ENCODE measurements around the gene SYNDIG1L.

Gene SYNDIG1L

GRCh38 chr14:74426202-74426582 is at the start of gene SYNDIG1L:
Gene SYNDIG1L (minus strand): TSS chr14:74426210. CDS start chr14:74409744, 16,466 bp downstream.
- no peaks in the 10 kb centered on the region for H3K9me3 ChIP-seq (ENCODE audit: control insufficient read depth, low read length)
- H3K27me3 ChIP-seq (ENCODE audit: control insufficient read depth, insufficient read depth, low read length), result peaks cover 18% of the 10 kb centered on the region
- H3K9ac ChIP-seq (ENCODE audit: low read length), result no peak within 1 kb of the TSS
- no peaks in the 10 kb centered on the region for H3K36me3 ChIP-seq (ENCODE audit: control insufficient read depth, insufficient read depth, low read length)
- H3K4me3 ChIP-seq (ENCODE audit: low read length), result no peak within 1 kb of the TSS
- no peaks in the 10 kb centered on the region for H3K4me1 ChIP-seq (ENCODE audit: control insufficient read depth, insufficient read depth, low read length)

- no peaks in the 10 kb centered on the region for H3K4me1 ChIP-seq (ENCODE audit: control insufficient read depth, insufficient read depth, low read length)
- H3K9me3 ChIP-seq (ENCODE audit: control insufficient read depth, low read length), result no peaks in the 10 kb centered on the region
- H3K27me3 ChIP-seq (ENCODE audit: control insufficient read depth, insufficient read depth, low read length), result no peaks in the 10 kb centered on the region
- no peak overlapping the region for H3K4me3 ChIP-seq (ENCODE audit: low read length)
- H3K36me3 ChIP-seq (ENCODE audit: control insufficient read depth, insufficient read depth, low read length), result peaks cover 4% of the 10 kb centered on the region
- H3K9ac ChIP-seq (ENCODE audit: low read length), result no peak overlapping the region
These were observed 49.7 kb upstream of the SYNDIG1L start for GRCh38 chr14:74475678-74476077.

GRCh38 chr14:74474376-74474775 is 48.4 kb upstream of the SYNDIG1L start:
- Histone ChIP-seq H3K36me3 (ENCODE audit: control insufficient read depth, insufficient read depth, low read length) (peaks cover 4% of the 10 kb centered on the region), H3K9ac (ENCODE audit: low read length) (no peak overlapping the region), H3K9me3 (ENCODE audit: control insufficient read depth, low read length) (no peaks in the 10 kb centered on the region), H3K27me3 (ENCODE audit: control insufficient read depth, insufficient read depth, low read length) (no peaks in the 10 kb centered on the region), H3K4me1 (ENCODE audit: control insufficient read depth, insufficient read depth, low read length) (no peaks in the 10 kb centered on the region), H3K4me3 (ENCODE audit: low read length) (no peak overlapping the region)

- H3K9me3 ChIP-seq (ENCODE audit: control insufficient read depth, low read length), result no peaks in the 10 kb centered on the region
- no peak overlapping the region for H3K4me3 ChIP-seq (ENCODE audit: low read length)
- peaks cover 4% of the 10 kb centered on the region for H3K36me3 ChIP-seq (ENCODE audit: control insufficient read depth, insufficient read depth, low read length)
- H3K4me1 ChIP-seq (ENCODE audit: control insufficient read depth, insufficient read depth, low read length), result no peaks in the 10 kb centered on the region
- H3K9ac ChIP-seq (ENCODE audit: low read length), result no peak overlapping the region
- no peaks in the 10 kb centered on the region for H3K27me3 ChIP-seq (ENCODE audit: control insufficient read depth, insufficient read depth, low read length)
These were observed 46.6 kb upstream of the SYNDIG1L start for GRCh38 chr14:74472601-74473000.

GRCh38 chr14:74469548-74470518 is 43.8 kb upstream of the SYNDIG1L start:
- Histone ChIP-seq H3K27me3 (ENCODE audit: control insufficient read depth, insufficient read depth, low read length) (no peaks in the 10 kb centered on the region), H3K9me3 (ENCODE audit: control insufficient read depth, low read length) (no peaks in the 10 kb centered on the region), H3K36me3 (ENCODE audit: control insufficient read depth, insufficient read depth, low read length) (no peaks in the 10 kb centered on the region), H3K4me1 (ENCODE audit: control insufficient read depth, insufficient read depth, low read length) (no peaks in the 10 kb centered on the region), H3K9ac (ENCODE audit: low read length) (no peak overlapping the region), H3K4me3 (ENCODE audit: low read length) (no peak overlapping the region)

GRCh38 chr14:74468513-74468912 is 42.5 kb upstream of the SYNDIG1L start:
- Histone ChIP-seq H3K27me3 (ENCODE audit: control insufficient read depth, insufficient read depth, low read length) (no peaks in the 10 kb centered on the region), H3K9ac (ENCODE audit: low read length) (no peak overlapping the region), H3K4me3 (ENCODE audit: low read length) (no peak overlapping the region), H3K9me3 (ENCODE audit: control insufficient read depth, low read length) (no peaks in the 10 kb centered on the region), H3K36me3 (ENCODE audit: control insufficient read depth, insufficient read depth, low read length) (no peaks in the 10 kb centered on the region), H3K4me1 (ENCODE audit: control insufficient read depth, insufficient read depth, low read length) (no peaks in the 10 kb centered on the region)

GRCh38 chr14:74465335-74465734 is 39.3 kb upstream of the SYNDIG1L start:
- Histone ChIP-seq H3K9ac (ENCODE audit: low read length) (no peak overlapping the region), H3K4me1 (ENCODE audit: control insufficient read depth, insufficient read depth, low read length) (no peaks in the 10 kb centered on the region), H3K9me3 (ENCODE audit: control insufficient read depth, low read length) (no peaks in the 10 kb centered on the region), H3K4me3 (ENCODE audit: low read length) (no peak overlapping the region), H3K36me3 (ENCODE audit: control insufficient read depth, insufficient read depth, low read length) (no peaks in the 10 kb centered on the region), H3K27me3 (ENCODE audit: control insufficient read depth, insufficient read depth, low read length) (no peaks in the 10 kb centered on the region)

- no peak overlapping the region for H3K4me3 ChIP-seq (ENCODE audit: low read length)
- no peaks in the 10 kb centered on the region for H3K4me1 ChIP-seq (ENCODE audit: control insufficient read depth, insufficient read depth, low read length)
- no peak overlapping the region for H3K9ac ChIP-seq (ENCODE audit: low read length)
- no peaks in the 10 kb centered on the region for H3K27me3 ChIP-seq (ENCODE audit: control insufficient read depth, insufficient read depth, low read length)
- no peaks in the 10 kb centered on the region for H3K9me3 ChIP-seq (ENCODE audit: control insufficient read depth, low read length)
- H3K36me3 ChIP-seq (ENCODE audit: control insufficient read depth, insufficient read depth, low read length), result no peaks in the 10 kb centered on the region
These were observed 38.8 kb upstream of the SYNDIG1L start for GRCh38 chr14:74464785-74465184.

- Histone ChIP-seq H3K4me1 (ENCODE audit: control insufficient read depth, insufficient read depth, low read length) (no peaks in the 10 kb centered on the region), H3K36me3 (ENCODE audit: control insufficient read depth, insufficient read depth, low read length) (no peaks in the 10 kb centered on the region), H3K9me3 (ENCODE audit: control insufficient read depth, low read length) (no peaks in the 10 kb centered on the region), H3K4me3 (ENCODE audit: low read length) (no peak overlapping the region), H3K27me3 (ENCODE audit: control insufficient read depth, insufficient read depth, low read length) (no peaks in the 10 kb centered on the region), H3K9ac (ENCODE audit: low read length) (no peak overlapping the region)
These were observed 37.7 kb upstream of the SYNDIG1L start for GRCh38 chr14:74463697-74464096.

GRCh38 chr14:74462993-74463392 is 37.0 kb upstream of the SYNDIG1L start:
- Histone ChIP-seq H3K36me3 (ENCODE audit: control insufficient read depth, insufficient read depth, low read length) (no peaks in the 10 kb centered on the region), H3K9ac (ENCODE audit: low read length) (no peak overlapping the region), H3K4me3 (ENCODE audit: low read length) (no peak overlapping the region), H3K4me1 (ENCODE audit: control insufficient read depth, insufficient read depth, low read length) (no peaks in the 10 kb centered on the region), H3K9me3 (ENCODE audit: control insufficient read depth, low read length) (no peaks in the 10 kb centered on the region), H3K27me3 (ENCODE audit: control insufficient read depth, insufficient read depth, low read length) (no peaks in the 10 kb centered on the region)

- H3K4me3 ChIP-seq (ENCODE audit: low read length), result no peak overlapping the region
- H3K36me3 ChIP-seq (ENCODE audit: control insufficient read depth, insufficient read depth, low read length), result no peaks in the 10 kb centered on the region
- H3K9ac ChIP-seq (ENCODE audit: low read length), result no peak overlapping the region
- H3K4me1 ChIP-seq (ENCODE audit: control insufficient read depth, insufficient read depth, low read length), result no peaks in the 10 kb centered on the region
- H3K9me3 ChIP-seq (ENCODE audit: control insufficient read depth, low read length), result no peaks in the 10 kb centered on the region
- H3K27me3 ChIP-seq (ENCODE audit: control insufficient read depth, insufficient read depth, low read length), result no peaks in the 10 kb centered on the region
These were observed 34.0 kb upstream of the SYNDIG1L start for GRCh38 chr14:74459976-74460375.

- no peaks in the 10 kb centered on the region for H3K27me3 ChIP-seq (ENCODE audit: control insufficient read depth, insufficient read depth, low read length)
- H3K9me3 ChIP-seq (ENCODE audit: control insufficient read depth, low read length), result no peaks in the 10 kb centered on the region
- no peak overlapping the region for H3K9ac ChIP-seq (ENCODE audit: low read length)
- H3K4me3 ChIP-seq (ENCODE audit: low read length), result no peak overlapping the region
- H3K4me1 ChIP-seq (ENCODE audit: control insufficient read depth, insufficient read depth, low read length), result no peaks in the 10 kb centered on the region
- no peaks in the 10 kb centered on the region for H3K36me3 ChIP-seq (ENCODE audit: control insufficient read depth, insufficient read depth, low read length)
These were observed 33.4 kb upstream of the SYNDIG1L start for GRCh38 chr14:74459289-74459946.
